NCI-H524 treated with DMSO at 0.1 percent for 48 hours (cell line): ENCODE measurements around the gene RECQL.
"Not testable (repeated sequence)": the region's sequence is repeated elsewhere in the genome, so short reads cannot be mapped to it uniquely, and the experiment has no call there.

ENCODE experiments used
- DNase-seq: peaks from one replicate; lab custom pipeline; 2025; lab: John Stamatoyannopoulos, UW

The RECQL gene

GRCh38 chr12:21502872-21503271 lies 1.4 kb upstream of the RECQL start:
- no peak for DNase-seq

GRCh38 chr12:21502164-21502496 lies 695 bp upstream of the RECQL start:
- DNase-seq = no peak

GRCh38 chr12:21500786-21501257 lies 613 bp downstream of the RECQL start:
- no peak for DNase-seq

- no peak for DNase-seq
These were observed 1.7 kb downstream of the RECQL start for GRCh38 chr12:21499765-21500164.

GRCh38 chr12:21485998-21486397 lies 15.4 kb downstream of the RECQL start:
- no peak for DNase-seq

- DNase-seq = no peak
These were observed 17.9 kb downstream of the RECQL start for GRCh38 chr12:21483531-21483930.

GRCh38 chr12:21478756-21479455 lies 22.5 kb downstream of the RECQL start:
- no peak for DNase-seq

- no peak for DNase-seq
These were observed 24.5 kb downstream of the RECQL start for GRCh38 chr12:21476949-21477348.

GRCh38 chr12:21475552-21475951 lies 25.9 kb downstream of the RECQL start:
- DNase-seq = no peak

GRCh38 chr12:21472197-21472823 lies 29.1 kb downstream of the RECQL start:
- DNase-seq = no peak

GRCh38 chr12:21471294-21471693 lies 30.1 kb downstream of the RECQL start:
- no peak for DNase-seq

GRCh38 chr12:21467334-21467733 lies 34.1 kb downstream of the RECQL start:
- DNase-seq = not testable (repeated sequence)

- no peak for DNase-seq
These were observed 42.0 kb downstream of the RECQL start for GRCh38 chr12:21459474-21459873.

GRCh38 chr12:21456291-21456780 lies 45.1 kb downstream of the RECQL start:
- DNase-seq = no peak

- DNase-seq = no peak
These were observed 48.1 kb downstream of the RECQL start for GRCh38 chr12:21453312-21453852.

- DNase-seq = no peak
These were observed 49.9 kb downstream of the RECQL start for GRCh38 chr12:21451529-21451928.

- DNase-seq = no peak
These were observed 57.0 kb downstream of the RECQL start for GRCh38 chr12:21444193-21445146.

GRCh38 chr12:21439347-21439746 lies 62.1 kb downstream of the RECQL start:
- DNase-seq = no peak

- no peak for DNase-seq
These were observed 62.8 kb downstream of the RECQL start for GRCh38 chr12:21438643-21439042.

GRCh38 chr12:21434699-21435098 lies 66.7 kb downstream of the RECQL start:
- no peak for DNase-seq

- DNase-seq = no peak
These were observed 67.9 kb downstream of the RECQL start for GRCh38 chr12:21433525-21433924.

GRCh38 chr12:21429994-21430393 lies 71.4 kb downstream of the RECQL start:
- DNase-seq = peak; percentile 32
